Heart right ventricle (tissue), 16 donors: ENCODE measurements around the gene RBM20. TPM values are rescaled to one million over a fixed set of nuclear protein-coding genes. Genes with fewer than 3 reads are reported as not detected.
A peak's percentile ranks its signal among the peaks of the same experiment; 100 is the strongest.

ENCODE experiments used
- ATAC-seq, 8 donors: fragments of 200-7000 bp; cut with Tn5 transposase; one replicate each; pipeline ENCODE4 v1.9.1; 2020; ENCODE audit warnings: mild to moderate bottlenecking in 8 of 8, moderate library complexity in 8 of 8, moderate number of reproducible peaks in 1 of 8
- DNase-seq, 2 donors: peaks; one replicate each; pipeline ENCODE4 v3.0.0-alpha.2; 2020
- H3K27ac ChIP-seq, 10 donors: fragments of 200-600 bp; sonication (generic) in 2 of 10; one replicate each; pipeline versions ENCODE4 v1.5.0 to v1.8.0; 2020 to 2022; ENCODE audit warnings: mild to moderate bottlenecking in 3 of 10
- H3K27me3 ChIP-seq, 7 donors: fragments of 200-600 bp; one replicate each; pipeline ENCODE4 v1.8.0; 2021 to 2022; ENCODE audit warnings: mild to moderate bottlenecking in 2 of 7
- H3K36me3 ChIP-seq, 9 donors: fragments of 200-600 bp; sonication (generic) in 1 of 9; one replicate each; pipeline versions ENCODE4 v1.5.0 to v1.8.0; 2020 to 2022; ENCODE audit warnings: mild to moderate bottlenecking in 2 of 9
- H3K4me1 ChIP-seq, 9 donors: fragments of 200-600 bp; sonication (generic) in 1 of 9; one replicate each; pipeline versions ENCODE4 v1.5.0 to v1.8.0; 2020 to 2022; ENCODE audit warnings: mild to moderate bottlenecking in 4 of 9
- H3K4me3 ChIP-seq, 10 donors: fragments of 200-600 bp; sonication (generic) in 2 of 10; one replicate each; pipeline versions ENCODE4 v1.5.0 to v1.8.0; 2020 to 2022; ENCODE audit warnings: mild to moderate bottlenecking in 7 of 10, moderate library complexity in 2 of 10
- H3K9me3 ChIP-seq, 11 donors: fragments of 200-600 bp in 10 of 11; sonication (generic) in 2 of 11; one replicate each; pipeline versions ENCODE4 v1.5.0 to v1.8.0; 2013 to 2022; ENCODE audit warnings: mild to moderate bottlenecking in 2 of 11, control low read depth in 1 of 11, moderate library complexity in 1 of 11
- WGBS, 2 donors: extraction: QIAGEN DNeasy Blood & Tissue Kit; methylation state at CpG; one replicate each; pipeline ENCODE4 v1.1.7; 2013; ENCODE audit warnings: inconsistent platforms in 1 of 2; 5-methylcytosine and 5-hydroxymethylcytosine counted together
- intact Hi-C, 10 donors: fragments of 100-400 bp; cut with DNase I; formaldehyde crosslinking; loops; one replicate each; pipeline versions ENCODE4 v1.11.1 to v1.14.2; 2022
- polyA plus RNA-seq, 2 donors: library from polyadenylated mRNA; stranded (reverse); fragments of 200-250 nt; gene quantifications; one replicate each; pipeline ENCODE4 v1.2.3, GENCODE V29; 2013
- total RNA-seq, 10 donors: library from RNA; stranded (reverse); fragmentation: NEBNext Ultra II Directional in 3 of 10; extraction: Animal tissue kit (Norgen Biotek cat#: 25700) in 3 of 10; gene quantifications; one replicate each; pipeline versions ENCODE4 v1.2.1 to v1.2.4, GENCODE V29; 2021 to 2023
- TF ChIP-seq, protein P1 (sequence below), 9 donors: fragments of 200-600 bp; sonication (generic) in 2 of 9; IDR thresholded peaks; one replicate each; pipeline versions ENCODE4 v1.5.0 to v1.8.0; 2021 to 2022; ENCODE audit warnings: antibody characterized with exemption in 9 of 9, mild to moderate bottlenecking in 5 of 9, moderate library complexity in 1 of 9
- donor health status: Arrhythmogenic right ventricular cardiomyopathy.
- donor health status: ischemic (EF 13 %, LVEDD 7.1; RV severe dilation, severe dysfunction).
- donor health status: healthy with polysubstance abuse.
- donor health status: DM: no; HTN: yes; CAD: no.
- donor health status: DM: no; HTN: no; CAD: no.
- donor health status: ischemic (EF 25% LVEDD 6.9; RV normal size, moderate dysfunction).
- donor health status: ischemic (EF 25% LVEDD 5.7; RV mildly dilated, moderate dysfunction).
- donor health status: healthy.
- donor health status: DM: yes; HTN: yes; CAD: no.
- donor health status: Ischemic cardiomyopathy.
- donor health status: ischemic (EF 35%, LVEDD 5.7; RV mildly dilated, moderate dysfunction).
- donor health status: nonischemic (EF 11% LVEDD 7.7; RV severe dilation, severe dysfunction).
- donor health status: DM: yes; HTN: yes; CAD: no.
- donor health status: PGD.
- donor health status: ischemic (EF 29% LVEDD 5.4; RV normal size, mild dysfunction).
- donor health status: nonischemic (EF 23%, LVEDD 6.1; RV moderate dilation, normal function).

Gene RBM20
- total and polyA plus RNA-seq, 12 donors, result 10.1 to 186 (median 134) TPM

DNA sequence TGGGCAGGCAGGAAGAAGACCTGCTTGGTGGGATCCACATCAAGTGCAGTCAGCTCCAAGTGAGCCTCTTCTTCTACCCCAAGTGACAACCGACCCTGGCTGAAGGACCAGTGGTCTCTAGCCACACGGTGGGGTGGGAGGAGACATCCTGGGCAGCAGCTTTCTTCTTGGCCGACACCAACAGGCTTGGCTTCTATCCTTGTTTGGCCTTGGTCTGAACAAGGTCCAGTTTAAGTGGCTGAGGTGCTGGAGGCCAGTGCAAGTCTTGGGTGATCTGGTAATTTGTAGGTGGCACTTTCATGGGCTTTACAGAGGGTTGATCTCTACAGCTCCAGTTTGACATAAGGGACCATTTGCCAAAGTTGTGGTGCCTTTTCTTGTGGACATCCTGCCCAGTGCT lies 164.0 kb downstream of the RBM20 start:
- intact Hi-C loops, result loop anchor here in 2 of 10 donors (5.0 to 10.0 kb wide), 2 partner anchors 61 to 67 kb away; partner anchors contain the start of gene PDCD4 (in 1 of the 2)
- peaks cover 0 to 47% (median 0%) of the 10 kb centered on the region in 9 donors for H3K36me3 ChIP-seq

DNA sequence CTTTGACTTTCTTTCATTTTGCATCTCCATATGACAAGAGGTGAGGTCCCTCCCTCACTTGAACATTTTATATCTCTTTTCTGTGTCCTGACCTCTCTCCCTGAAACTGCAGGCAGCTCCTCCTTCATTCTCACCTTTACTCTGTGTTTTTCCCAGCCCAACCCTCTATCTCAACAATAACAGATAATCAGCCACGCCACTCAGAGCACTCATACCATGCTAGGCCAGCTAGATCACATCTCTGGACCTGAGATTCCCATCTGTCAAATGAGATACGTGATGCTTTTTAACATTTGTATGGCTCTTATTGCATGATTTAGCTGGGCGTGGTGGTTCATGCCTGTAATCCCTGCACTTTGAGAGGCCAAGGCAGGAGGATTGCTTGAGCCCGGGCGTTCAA lies 164.5 kb downstream of the RBM20 start:
- intact Hi-C loops, result loop anchor here in 2 of 10 donors (5.0 to 10.0 kb wide), 2 partner anchors 61 to 66 kb away; partner anchors contain the start of gene PDCD4 (in 1 of the 2)

More for the DNA sequence above, 164.0 kb downstream of the RBM20 start:
- ATAC-seq (no peak), DNase-seq (no peak)
- TF ChIP-seq, protein P1, sequence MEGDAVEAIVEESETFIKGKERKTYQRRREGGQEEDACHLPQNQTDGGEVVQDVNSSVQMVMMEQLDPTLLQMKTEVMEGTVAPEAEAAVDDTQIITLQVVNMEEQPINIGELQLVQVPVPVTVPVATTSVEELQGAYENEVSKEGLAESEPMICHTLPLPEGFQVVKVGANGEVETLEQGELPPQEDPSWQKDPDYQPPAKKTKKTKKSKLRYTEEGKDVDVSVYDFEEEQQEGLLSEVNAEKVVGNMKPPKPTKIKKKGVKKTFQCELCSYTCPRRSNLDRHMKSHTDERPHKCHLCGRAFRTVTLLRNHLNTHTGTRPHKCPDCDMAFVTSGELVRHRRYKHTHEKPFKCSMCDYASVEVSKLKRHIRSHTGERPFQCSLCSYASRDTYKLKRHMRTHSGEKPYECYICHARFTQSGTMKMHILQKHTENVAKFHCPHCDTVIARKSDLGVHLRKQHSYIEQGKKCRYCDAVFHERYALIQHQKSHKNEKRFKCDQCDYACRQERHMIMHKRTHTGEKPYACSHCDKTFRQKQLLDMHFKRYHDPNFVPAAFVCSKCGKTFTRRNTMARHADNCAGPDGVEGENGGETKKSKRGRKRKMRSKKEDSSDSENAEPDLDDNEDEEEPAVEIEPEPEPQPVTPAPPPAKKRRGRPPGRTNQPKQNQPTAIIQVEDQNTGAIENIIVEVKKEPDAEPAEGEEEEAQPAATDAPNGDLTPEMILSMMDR (IDR thresholded peaks at IDR 0.05), result no peak
- H3K27ac ChIP-seq, result peak overlapping the region in 1 of 10 donors; percentile 6
- no peaks in the 10 kb centered on the region for H3K9me3 ChIP-seq
- H3K4me3 ChIP-seq, result no peak overlapping the region
- no peaks in the 10 kb centered on the region for H3K27me3 ChIP-seq
- 57 to 61% methylated on average over 3 of the region's 3 CpGs for WGBS, 2 donors
- H3K4me1 ChIP-seq, result peaks cover 4 to 76% (median 29%) of the 10 kb centered on the region in 9 donors

DNA sequence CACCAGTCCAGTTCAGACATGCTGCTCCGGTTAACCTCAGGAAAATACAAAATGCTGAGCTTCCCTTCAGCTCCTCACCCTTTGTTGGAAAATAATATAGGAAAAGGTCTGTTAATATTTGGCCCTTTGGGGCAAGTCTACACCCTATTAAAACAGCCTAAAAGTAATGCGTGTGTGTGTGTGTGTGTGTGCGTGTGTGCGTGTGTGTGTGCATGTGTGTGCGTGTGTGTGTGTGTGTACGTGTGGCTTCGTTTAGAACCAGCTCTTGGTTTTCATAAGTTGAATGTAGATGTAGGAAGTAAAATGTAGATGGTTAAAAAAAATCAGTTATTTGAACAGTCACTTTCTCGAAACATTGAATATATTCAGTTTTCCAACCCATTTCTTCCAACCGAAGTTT lies 166.5 kb downstream of the RBM20 start:
- Histone ChIP-seq H3K27me3 (no peaks in the 10 kb centered on the region), H3K9me3 (no peaks in the 10 kb centered on the region), H3K27ac (peak overlapping the region in 2 of 10 donors; percentile 25 to 48), H3K4me3 (no peak overlapping the region), H3K36me3 (peaks cover 0 to 52% (median 0%) of the 10 kb centered on the region in 9 donors), H3K4me1 (peaks cover 4 to 73% (median 21%) of the 10 kb centered on the region in 9 donors)
- WGBS, 2 donors, result 72 to 89% methylated on average over 9 of the region's 9 CpGs
- no peak for ATAC-seq
- no peak for DNase-seq
- intact Hi-C loops, result no loop called here
- TF ChIP-seq, protein P1 (IDR thresholded peaks at IDR 0.05), result no peak

More for the DNA sequence above, 164.5 kb downstream of the RBM20 start:
- Histone ChIP-seq H3K9me3 (no peaks in the 10 kb centered on the region), H3K4me3 (no peak overlapping the region), H3K27ac (no peak overlapping the region), H3K4me1 (peaks cover 0 to 75% (median 26%) of the 10 kb centered on the region in 9 donors), H3K36me3 (peaks cover 0 to 51% (median 0%) of the 10 kb centered on the region in 9 donors), H3K27me3 (no peaks in the 10 kb centered on the region)
- TF ChIP-seq, protein P1 (IDR thresholded peaks at IDR 0.05), result no peak
- no peak for DNase-seq
- 72 to 73% methylated on average over 5 of the region's 5 CpGs for WGBS, 2 donors
- no peak for ATAC-seq

DNA sequence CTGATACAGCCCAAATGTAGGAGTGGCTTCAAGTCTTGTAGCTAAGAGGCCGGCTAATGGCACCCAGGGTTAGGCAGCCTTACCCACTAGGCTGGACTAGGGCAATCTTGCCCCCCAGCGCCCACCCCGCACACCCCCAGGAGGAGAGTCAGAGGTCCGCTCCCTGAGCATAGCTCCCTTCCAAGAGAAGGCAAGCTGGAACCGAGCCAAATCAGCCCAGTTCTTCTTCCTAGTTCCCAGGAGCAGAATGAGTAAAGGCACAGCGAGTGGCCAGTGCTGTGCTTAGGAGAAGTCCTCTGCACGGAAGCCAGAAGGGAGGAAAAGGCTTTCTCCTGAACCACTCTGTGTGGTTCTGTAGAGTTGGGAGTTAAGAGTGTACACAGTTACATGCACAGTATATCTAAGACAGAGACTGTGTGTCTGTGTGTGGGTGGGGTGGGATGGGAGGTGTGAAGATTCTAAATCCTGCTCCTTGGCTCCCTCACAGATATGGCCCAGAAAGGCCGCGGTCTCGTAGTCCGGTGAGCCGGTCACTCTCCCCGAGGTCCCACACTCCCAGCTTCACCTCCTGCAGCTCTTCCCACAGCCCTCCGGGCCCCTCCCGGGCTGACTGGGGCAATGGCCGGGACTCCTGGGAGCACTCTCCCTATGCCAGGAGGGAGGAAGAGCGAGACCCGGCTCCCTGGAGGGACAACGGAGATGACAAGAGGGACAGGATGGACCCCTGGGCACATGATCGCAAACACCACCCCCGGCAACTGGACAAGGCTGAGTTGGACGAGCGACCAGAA lies 167.8 kb downstream of the RBM20 start:
- TF ChIP-seq, protein P1 (IDR thresholded peaks at IDR 0.05), result no peak
- H3K27me3 ChIP-seq, result no peaks in the 10 kb centered on the region
- peak; percentile 40 to 58 for DNase-seq
- ATAC-seq, result peak in 4 of 8 donors; percentile 3 to 25 (median 9)
- intact Hi-C loops, result no loop called here
- H3K36me3 ChIP-seq, result peaks cover 0 to 55% (median 0%) of the 10 kb centered on the region in 9 donors
- 67 to 71% methylated on average over 22 to 23 of the region's 23 CpGs for WGBS, 2 donors
- peak overlapping the region in 3 of 10 donors; percentile 10 to 15 (median 12) for H3K27ac ChIP-seq
- H3K9me3 ChIP-seq, result no peaks in the 10 kb centered on the region
- H3K4me1 ChIP-seq, result peaks cover 4 to 81% (median 34%) of the 10 kb centered on the region in 9 donors
- no peak overlapping the region for H3K4me3 ChIP-seq
